Ovary (tissue), 3 donors: ENCODE data around the gene KSR1.

Experiments
- EP300 ChIP-seq: sonication (generic); formaldehyde crosslinking; IDR thresholded peaks from one replicate; pipeline ENCODE4 v1.6.1; 2017; ENCODE audit warnings: antibody characterized with exemption
- POLR2A ChIP-seq: fragments of 450-650 bp; IDR thresholded peaks from one replicate; pipeline ENCODE4 v1.6.1; 2017; ENCODE audit warnings: antibody characterized with exemption, mild to moderate bottlenecking, moderate library complexity
- TF ChIP-seq, protein P1 (sequence below), 3 donors: fragments of 450-650 bp in 2 of 3; fragments of 200-600 bp in 1 of 3; IDR thresholded peaks; one replicate each; pipeline versions ENCODE4 v1.5.1 to v1.8.0; 2016 to 2022; ENCODE audit warnings: antibody characterized with exemption in 3 of 3, mild to moderate bottlenecking in 1 of 3
- donor health status: DM: no; HTN: no; CAD: no.

DNA sequence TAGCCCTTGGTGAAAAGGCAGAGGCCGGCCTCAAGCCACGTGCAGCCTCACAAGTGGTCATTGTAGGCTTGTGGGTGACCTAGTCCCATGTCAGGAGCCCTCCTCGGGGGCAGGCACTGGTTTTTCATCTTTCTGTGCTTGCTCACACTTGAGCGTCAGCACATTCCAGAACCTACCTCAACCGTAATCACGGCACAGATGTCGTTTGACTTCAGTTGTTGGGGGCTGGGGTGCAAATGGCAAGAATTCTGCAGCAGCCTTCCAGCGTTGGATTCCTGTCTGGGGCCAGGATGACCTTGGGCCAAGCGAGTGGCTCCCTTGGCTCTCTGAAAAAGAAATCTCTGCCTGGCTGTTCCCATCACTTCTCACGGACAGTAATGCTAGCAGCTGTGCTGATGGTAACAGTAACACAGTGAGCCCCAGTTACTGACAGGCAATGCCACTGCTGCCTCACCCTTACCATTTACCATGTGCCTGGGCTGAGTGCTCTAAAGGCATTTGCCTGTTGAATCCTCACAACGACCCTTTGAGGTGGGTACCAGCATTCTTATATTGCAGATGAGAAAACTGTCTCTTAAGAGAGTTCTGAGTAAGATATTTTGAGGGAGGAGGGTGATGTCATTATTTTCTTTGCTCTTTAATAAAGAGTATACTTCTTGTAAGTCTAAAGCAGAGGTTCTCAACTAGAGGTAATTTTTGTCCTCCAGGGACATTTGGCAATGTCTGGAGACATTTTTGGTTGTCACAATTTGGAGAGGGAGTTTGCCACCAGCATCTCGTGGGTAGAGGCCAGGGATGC lies 46.5 kb downstream of the KSR1 start:
- TF ChIP-seq, protein P1, sequence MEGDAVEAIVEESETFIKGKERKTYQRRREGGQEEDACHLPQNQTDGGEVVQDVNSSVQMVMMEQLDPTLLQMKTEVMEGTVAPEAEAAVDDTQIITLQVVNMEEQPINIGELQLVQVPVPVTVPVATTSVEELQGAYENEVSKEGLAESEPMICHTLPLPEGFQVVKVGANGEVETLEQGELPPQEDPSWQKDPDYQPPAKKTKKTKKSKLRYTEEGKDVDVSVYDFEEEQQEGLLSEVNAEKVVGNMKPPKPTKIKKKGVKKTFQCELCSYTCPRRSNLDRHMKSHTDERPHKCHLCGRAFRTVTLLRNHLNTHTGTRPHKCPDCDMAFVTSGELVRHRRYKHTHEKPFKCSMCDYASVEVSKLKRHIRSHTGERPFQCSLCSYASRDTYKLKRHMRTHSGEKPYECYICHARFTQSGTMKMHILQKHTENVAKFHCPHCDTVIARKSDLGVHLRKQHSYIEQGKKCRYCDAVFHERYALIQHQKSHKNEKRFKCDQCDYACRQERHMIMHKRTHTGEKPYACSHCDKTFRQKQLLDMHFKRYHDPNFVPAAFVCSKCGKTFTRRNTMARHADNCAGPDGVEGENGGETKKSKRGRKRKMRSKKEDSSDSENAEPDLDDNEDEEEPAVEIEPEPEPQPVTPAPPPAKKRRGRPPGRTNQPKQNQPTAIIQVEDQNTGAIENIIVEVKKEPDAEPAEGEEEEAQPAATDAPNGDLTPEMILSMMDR (IDR thresholded peaks at IDR 0.05), result no peak
- no peak for TF ChIP-seq POLR2A
- no peak for TF ChIP-seq EP300
